22Rv1 (cell line): ENCODE data around the gene TTLL1.

Source experiments
- CTCF ChIP-seq: fragments of 450-650 bp; IDR thresholded peaks from 2 replicates; pipeline ENCODE4 v1.5.1; 2017; ENCODE audit warnings: mild to moderate bottlenecking
- ZFX ChIP-seq: fragments of 450-650 bp; IDR thresholded peaks from 2 replicates; pipeline ENCODE4 v1.6.1; 2017; ENCODE audit warnings: antibody characterized with exemption, borderline replicate concordance

GRCh38 chr22:43088627-43088983, 586 bp downstream of the TTLL1 start:
- TF ChIP-seq ZFX (no peak), CTCF (no peak)
